RWPE1 (cell line): ENCODE results near the gene GPR171.
"Not testable (repeated sequence)": the region's sequence is repeated elsewhere in the genome, so short reads cannot be mapped to it uniquely, and the experiment has no call there.

Experiments used
- CTCF ChIA-PET: fragments of 350-600 bp; sonication (Branson Sonifier 250); formaldehyde crosslinking; extraction: SDS; loops from one replicate; lab custom pipeline; 2021; lab: Yijun Ruan, JAX
- POLR2A ChIA-PET: fragments of 400-600 bp; formaldehyde crosslinking; extraction: SDS; loops from one replicate; lab custom pipeline; 2020; ENCODE audit warnings: antibody characterized with exemption; ENCODE audit not compliant: low non-redundant PET; lab: Yijun Ruan, JAX
- DNase-seq: peaks from one replicate; pipeline ENCODE4 v3.0.0; 2012; ENCODE audit warnings: low spot score
- H3K27ac ChIP-seq: fragments of 450-650 bp; 2 replicates; pipeline ENCODE4 v1.5.1; 2017
- TF ChIP-seq, protein P1 (sequence below): fragments of 450-650 bp; conservative IDR thresholded peaks from 2 replicates; pipeline ENCODE4 v1.5.1; 2017; ENCODE audit warnings: low read depth, mild to moderate bottlenecking

The GPR171 gene

GRCh38 chr3:151203051-151203420 is at the start of gene GPR171:
Gene GPR171 (minus strand): TSS chr3:151203216. CDS start chr3:151199386, 3,830 bp downstream.
- H3K27ac ChIP-seq: no peak within 1 kb of the TSS
- ChIA-PET POLR2A (no interaction called here), CTCF (interaction anchor here (1.1 kb wide), 1 partner anchor 35 kb away, joined by 5 read pairs; no protein-coding TSS in a partner anchor)
- TF ChIP-seq, protein P1, sequence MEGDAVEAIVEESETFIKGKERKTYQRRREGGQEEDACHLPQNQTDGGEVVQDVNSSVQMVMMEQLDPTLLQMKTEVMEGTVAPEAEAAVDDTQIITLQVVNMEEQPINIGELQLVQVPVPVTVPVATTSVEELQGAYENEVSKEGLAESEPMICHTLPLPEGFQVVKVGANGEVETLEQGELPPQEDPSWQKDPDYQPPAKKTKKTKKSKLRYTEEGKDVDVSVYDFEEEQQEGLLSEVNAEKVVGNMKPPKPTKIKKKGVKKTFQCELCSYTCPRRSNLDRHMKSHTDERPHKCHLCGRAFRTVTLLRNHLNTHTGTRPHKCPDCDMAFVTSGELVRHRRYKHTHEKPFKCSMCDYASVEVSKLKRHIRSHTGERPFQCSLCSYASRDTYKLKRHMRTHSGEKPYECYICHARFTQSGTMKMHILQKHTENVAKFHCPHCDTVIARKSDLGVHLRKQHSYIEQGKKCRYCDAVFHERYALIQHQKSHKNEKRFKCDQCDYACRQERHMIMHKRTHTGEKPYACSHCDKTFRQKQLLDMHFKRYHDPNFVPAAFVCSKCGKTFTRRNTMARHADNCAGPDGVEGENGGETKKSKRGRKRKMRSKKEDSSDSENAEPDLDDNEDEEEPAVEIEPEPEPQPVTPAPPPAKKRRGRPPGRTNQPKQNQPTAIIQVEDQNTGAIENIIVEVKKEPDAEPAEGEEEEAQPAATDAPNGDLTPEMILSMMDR: no peak
- no peak for DNase-seq

DNA sequence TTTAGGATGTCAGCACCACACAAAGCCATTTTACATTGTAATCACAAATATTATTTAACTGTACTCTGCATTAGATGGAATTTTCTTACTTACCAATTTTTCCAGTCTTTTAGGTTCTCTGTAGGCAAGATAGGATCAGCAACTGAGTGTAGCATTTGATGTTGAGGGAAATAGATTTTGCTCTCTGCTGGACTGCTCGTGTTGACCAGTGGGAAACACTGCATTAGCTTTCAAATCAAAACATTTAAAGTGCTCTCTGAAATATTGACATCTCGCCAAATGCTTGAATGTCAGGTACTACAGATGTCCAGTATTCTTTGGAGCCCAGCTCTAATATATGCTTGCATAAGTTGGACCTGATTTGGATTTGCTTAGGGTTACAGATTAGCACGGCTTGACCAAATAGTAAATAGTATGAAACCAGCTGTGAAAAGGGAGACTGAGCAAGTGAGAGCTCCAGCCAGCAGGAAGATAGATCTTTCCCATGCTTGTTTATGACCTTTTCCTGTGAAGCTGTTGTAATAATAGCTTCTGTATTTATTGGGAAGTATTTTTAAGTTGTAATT is 45.8 kb upstream of the GPR171 start:
- DNase-seq: no peak
- CTCF ChIA-PET: no interaction called here
- POLR2A ChIA-PET: no interaction called here
- TF ChIP-seq, protein P1: no peak
- H3K27ac ChIP-seq: no peak overlapping the region

- DNase-seq, CTCF ChIA-PET, H3K27ac ChIP-seq, POLR2A ChIA-PET: not testable (repeated sequence)
Observed at GRCh38 chr3:151242006-151242405, 39.0 kb upstream of the GPR171 start.

GRCh38 chr3:151236736-151237135 is 33.7 kb upstream of the GPR171 start:
- TF ChIP-seq, protein P1: no peak
- DNase-seq: no peak
- ChIA-PET CTCF (no interaction called here), POLR2A (no interaction called here)
- no peak overlapping the region for H3K27ac ChIP-seq

DNA sequence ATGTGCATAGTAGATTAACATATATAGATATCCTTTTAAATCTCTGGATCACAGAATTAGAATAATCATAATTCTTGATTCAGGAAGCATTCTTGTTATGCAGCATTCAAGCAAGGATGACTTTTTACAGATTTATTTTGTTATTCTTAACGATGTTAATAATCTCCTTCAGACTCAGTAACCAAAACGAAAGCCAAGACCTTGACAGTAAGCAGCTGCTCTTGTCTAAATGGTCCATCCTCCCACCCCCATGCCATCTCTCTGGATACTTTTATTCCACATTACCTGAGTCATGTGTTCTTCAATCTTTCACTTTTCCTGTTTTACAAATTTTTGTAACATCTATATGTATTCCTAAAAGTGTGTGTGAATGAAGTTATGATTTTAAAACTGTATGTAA is 33.3 kb upstream of the GPR171 start:
- DNase-seq: no peak
- CTCF ChIA-PET: no interaction called here
- TF ChIP-seq, protein P1: no peak

DNA sequence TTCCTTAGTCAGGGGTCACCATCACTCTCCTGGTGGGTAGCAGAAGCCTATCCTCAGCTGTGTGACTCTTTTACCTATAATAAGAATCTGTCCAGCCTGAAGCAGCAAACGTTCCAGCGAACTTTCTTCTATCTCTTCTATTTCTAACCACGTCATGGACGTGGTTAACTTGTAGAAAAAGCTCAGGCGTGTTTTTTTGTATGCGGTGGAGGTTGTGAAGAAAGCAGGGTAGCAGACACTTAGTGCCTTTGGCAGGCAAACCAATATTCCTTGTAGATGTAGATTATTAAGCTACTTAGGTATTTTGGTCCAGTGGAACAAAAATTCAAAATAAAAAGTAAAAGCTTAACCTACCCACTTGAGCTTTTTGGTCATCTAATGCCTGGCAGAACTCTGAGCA is 31.8 kb upstream of the GPR171 start:
- H3K27ac ChIP-seq: no peak overlapping the region
- ChIA-PET CTCF (interaction anchor here (0.6 to 1.0 kb wide), 2 partner anchors 25 to 67 kb away, joined by 3 read pairs; no protein-coding TSS in a partner anchor), POLR2A (no interaction called here)
- no peak for DNase-seq
- TF ChIP-seq, protein P1: no peak

More for the DNA sequence above, 33.3 kb upstream of the GPR171 start:
- POLR2A ChIA-PET: no interaction called here
- H3K27ac ChIP-seq: no peak overlapping the region

DNA sequence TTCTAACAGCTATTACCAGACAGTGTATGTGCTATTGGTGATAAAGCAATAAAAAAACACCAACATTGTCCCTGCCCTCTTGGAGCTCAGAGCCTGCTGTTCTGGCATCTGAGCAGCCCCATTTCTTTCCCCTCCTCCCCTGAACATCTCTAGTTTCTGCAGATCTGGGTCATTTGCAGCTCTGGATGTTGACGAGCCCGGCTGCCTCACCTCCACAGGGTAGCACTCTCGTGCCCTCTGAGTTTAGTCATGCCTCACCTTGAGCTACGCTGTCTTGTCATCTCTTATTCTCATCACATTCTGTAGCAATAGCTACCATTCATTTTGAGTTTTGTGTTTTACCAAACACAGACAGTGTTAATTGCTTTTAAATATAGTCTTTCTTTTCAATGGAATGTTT is 30.0 kb upstream of the GPR171 start:
- ChIA-PET POLR2A (no interaction called here), CTCF (no interaction called here)
- DNase-seq: no peak
- TF ChIP-seq, protein P1: no peak
- H3K27ac ChIP-seq: no peak overlapping the region

GRCh38 chr3:151232403-151232802 is 29.4 kb upstream of the GPR171 start:
- DNase-seq, CTCF ChIA-PET, POLR2A ChIA-PET, H3K27ac ChIP-seq: not testable (repeated sequence)
